Stimulated activated CD8-positive, alpha-beta memory T cell treated with anti-CD3 and anti-CD28 coated beads, Interleukin-4, amount 100 ng/mL, for 24 hours (primary cell): ENCODE data around the gene PCCA.
"Not testable (repeated sequence)": the region's sequence is repeated elsewhere in the genome, so short reads cannot be mapped to it uniquely, and the experiment has no call there.

ENCODE experiments used
- DNase-seq: peaks from one replicate; pipeline ENCODE4 v3.0.0-alpha.2; 2020; ENCODE audit warnings: low read depth

The PCCA gene

DNA sequence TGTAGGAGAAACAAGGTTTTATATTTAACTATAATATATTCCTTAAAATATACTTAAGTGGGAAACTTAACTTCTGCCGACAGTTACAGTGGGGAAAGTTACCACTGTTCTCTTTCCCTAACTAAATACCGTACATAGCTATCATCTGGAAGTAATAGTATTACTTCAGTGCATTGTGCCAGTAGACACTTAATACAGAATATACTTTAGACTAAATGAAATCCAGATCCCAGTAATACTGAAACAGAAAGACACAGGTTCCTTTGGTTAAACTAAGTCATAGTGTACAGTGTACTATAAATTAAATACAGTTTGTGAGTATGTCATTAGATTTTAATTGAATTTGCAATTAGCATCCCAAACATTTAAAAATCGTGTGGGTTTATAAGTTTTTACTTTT lies 107.5 kb downstream of the PCCA start:
- DNase-seq: no peak

DNA sequence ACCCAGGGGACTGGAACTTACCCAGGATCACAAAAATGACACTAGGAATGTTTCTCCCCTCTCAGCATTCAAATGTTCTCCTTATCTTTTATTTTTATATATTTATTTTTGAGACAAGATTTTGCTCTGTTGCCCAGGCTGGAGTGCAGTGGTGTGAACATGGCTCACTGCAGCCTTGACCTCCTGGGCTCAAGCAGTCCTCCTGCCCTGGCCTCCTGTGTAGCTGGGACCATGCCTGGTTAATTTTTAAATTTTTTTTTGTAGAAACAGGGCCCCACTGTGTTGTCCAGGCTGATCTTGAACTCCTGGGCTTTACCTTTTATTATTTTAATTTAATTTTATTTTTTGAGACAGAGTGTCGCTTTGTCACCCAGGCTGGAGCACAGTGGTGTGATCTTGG lies 108.2 kb downstream of the PCCA start:
- no peak for DNase-seq

DNA sequence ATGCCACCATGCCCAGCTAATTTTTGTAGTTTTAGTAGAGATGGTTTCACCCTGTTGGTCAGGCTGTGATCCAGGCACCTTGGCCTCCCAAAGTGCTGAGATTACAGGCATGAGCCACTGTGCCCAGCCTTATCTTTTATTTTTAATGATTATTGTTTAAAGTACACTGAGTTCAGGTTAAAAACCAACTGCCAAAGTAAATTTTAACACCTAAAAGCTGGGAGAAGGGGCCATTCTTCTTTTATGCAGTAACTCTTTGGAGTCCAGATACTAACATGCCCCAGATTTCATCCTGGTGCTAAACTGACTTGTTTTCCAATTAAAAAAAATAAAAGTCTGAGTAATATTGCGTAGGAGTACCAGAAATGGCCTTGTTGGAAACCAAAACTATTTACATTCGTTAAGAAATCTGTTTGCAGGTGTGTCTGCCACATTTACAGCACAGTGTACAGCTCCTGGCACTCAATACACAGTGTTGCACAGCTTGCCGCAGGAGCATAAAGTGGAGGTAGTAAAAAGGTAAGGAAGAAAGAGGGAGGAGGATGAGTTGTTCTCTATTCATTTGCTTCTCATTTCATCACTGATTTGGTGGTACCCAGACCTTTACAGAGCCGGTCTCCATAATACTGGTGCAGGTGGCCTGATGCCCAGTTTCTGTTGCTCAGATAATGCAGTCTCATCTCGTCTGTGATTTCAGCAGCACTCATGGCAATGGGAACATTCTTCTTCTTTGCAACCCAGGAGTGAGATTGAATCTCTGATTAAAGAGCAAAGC lies 108.9 kb downstream of the PCCA start:
- no peak for DNase-seq

DNA sequence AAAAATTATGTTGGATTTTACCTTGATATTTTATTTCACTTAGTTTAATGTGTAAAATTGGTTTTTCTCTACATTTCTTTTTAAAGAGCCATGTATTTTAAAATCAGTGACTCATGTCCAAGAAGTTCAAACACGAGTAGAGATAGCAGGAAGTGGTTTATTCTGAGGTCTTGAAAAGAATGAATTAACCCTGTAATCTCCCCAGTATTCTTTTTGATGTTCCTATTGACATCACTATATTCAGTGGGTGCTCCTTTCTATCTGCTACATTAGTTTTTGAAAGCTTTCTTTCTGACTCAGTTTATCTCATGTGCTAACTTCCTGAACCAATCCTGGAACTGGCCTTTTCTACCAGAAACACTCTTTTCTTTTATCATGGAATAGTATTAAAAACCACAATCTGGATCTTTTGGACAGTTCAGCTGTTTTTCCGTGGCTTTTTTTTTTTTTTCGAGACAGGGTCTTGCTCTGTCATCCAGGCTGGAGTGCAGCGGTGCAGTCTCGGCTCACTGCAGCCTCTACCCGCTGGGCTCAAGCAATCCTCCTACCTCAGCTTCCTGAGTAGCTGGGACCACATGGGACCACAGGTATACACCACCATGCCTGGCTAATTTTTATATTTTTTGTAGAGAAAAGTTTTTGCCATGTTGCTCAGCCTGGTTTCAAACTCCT lies 114.9 kb downstream of the PCCA start:
- no peak for DNase-seq

DNA sequence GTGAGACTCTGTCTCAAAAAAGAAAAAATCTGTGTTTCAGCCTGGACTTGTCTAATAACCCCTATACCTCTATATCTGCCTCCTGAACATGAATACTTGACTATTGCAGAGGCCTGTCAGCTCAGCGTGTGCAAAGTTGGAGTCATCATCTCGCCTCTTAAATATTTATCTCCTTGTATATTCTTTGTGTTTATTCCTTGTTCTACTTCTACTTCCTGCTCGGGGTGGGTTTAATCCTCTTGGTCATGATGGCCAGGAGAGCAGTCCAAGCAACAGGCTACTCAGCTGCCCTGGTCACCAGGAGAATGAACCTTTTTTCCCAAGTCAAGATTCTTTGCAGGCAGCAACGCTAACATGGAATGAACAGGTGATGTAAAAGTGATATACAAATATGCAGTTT lies 119.1 kb downstream of the PCCA start:
- DNase-seq: no peak

DNA sequence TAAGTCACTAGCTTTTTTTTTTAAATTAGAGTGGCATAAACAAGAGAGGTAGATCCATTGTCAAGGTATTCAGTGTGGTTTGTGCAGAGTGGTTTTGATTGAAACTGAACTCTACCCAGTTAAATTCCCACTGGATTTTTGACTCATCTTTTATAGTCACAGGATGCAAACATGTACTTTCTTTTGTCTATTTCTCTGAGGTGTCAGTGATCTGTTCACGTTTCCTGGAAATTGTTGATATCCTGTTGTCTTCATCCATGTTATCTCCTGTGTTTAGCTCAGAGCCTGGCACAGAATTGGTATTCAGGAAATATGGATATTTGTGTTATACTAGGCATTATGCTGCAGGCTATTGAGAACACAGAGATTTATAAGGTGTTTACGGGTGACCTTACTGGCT lies 119.7 kb downstream of the PCCA start:
- no peak for DNase-seq

DNA sequence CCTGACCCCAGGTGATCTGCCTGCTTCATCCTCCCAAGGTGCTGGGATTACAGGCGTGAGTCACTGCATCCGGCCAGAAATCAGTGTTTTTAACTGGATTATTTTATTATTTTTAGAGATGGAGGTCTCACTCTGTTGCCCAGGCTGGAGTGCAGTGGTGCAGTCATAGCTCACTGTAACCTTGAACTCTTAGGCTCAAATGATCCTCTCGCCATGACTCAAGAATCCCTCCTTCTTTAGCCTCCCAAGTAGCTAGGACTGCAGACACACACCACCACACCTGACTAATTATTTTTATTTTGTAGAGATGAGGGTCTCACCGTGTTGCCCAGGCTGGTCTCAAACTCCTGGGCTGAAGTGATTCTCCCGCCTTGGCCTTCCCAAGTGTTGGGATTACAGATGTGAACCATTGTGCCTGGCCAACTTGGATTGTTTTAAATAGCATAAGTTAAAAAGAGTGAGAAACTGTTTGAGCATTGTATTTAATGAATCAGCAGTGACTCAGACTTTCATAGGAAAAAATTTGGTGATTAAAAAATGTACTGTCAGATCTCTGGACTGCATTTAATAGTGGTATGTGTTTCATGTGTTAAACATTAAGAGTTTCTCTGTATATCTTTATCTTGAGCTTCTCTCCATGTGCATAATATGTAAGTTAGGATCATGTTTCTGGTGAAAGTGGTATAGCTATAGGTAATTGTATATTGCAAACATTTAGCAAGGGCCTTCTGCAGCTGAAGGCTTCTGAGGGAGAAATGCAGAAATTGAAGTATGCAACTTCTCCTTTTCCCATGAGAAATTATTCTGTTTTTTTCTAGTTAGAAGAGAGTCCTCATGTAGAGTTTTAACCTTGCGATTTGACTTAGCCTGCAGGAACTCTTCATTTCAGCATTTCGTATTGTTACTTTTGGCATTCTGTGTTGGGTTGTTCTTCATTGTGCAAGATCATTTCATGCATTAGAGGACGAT lies 121.2 kb downstream of the PCCA start:
- no peak for DNase-seq

DNA sequence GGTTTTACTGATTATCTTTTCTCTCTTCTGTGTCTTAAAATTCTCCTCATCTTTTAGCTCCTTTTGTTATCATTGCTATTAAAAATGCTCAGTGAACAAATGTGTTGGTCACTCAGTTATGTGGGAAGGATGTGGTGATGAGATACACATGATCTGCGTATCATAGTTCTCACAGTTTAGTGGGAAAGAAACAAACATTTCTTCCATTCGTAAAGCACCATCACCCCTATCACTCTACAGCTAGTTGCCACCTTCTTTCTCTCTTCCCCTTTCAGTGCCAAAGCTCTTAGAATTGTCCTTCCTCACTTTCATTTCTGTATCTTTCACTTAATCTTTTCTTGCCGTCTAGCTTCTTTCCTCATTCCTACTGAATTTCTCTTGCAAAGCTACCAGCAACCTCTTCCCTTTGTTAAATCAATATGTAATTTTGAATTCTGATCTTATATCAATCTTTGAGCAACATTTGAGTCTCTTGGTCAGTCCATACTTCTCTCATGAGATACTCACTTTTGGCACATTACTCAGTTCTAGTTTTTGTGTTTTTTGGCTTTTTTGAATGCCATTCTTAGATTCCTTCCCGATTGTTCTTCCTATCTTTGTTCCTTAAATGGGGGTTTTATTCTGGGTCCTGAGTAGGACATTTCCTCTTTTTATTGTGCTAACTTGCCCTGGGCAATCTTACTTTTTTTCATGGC lies 122.3 kb downstream of the PCCA start:
- no peak for DNase-seq

DNA sequence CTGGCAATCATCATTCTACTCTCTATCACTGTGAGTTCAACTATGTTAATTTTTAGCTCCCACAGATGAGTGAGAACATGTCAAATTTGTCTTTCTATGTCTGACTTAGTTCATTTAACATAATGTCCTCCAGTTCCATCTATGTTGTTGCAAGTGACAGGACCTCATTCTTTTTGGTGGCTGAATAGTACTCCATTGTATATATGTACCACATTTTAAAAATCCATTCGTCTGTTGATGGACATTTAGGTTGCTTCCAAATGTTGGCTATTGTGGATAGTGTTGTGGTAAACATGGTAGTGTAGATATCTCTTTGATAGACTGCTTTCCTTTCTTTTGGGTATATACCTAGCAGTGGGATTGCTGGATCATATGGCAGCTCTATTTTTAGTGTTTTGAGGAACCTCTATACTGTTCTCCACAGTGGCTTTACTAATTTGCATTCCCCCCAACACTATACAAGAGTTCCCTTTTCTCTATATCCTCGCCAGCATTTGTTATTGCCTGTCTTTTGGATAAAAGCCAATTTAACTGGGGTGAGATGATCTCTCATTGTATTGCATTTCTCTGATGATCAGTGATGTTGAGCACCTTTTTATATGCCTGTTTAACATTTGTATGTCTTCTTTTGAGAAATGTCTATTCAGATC lies 124.1 kb downstream of the PCCA start:
- no peak for DNase-seq

DNA sequence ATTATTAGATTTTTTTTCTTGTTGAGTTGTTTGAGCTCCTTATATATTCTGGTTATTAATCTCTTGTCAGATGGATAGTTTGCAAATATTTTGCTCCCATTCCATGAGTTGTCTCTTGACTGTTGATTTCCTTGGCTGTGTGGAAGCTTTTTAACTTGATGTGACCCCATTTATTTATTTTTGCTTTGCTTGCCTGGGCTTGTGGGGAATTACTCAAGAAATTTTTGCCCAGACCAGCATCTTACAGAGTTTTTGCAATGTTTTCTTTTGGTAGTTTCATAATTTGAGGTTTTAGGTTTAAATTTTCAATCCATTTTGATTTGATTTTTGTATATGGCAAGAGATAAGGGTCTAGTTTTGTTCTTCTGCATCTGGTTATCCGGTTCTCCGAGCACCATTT lies 124.7 kb downstream of the PCCA start:
- DNase-seq: no peak

DNA sequence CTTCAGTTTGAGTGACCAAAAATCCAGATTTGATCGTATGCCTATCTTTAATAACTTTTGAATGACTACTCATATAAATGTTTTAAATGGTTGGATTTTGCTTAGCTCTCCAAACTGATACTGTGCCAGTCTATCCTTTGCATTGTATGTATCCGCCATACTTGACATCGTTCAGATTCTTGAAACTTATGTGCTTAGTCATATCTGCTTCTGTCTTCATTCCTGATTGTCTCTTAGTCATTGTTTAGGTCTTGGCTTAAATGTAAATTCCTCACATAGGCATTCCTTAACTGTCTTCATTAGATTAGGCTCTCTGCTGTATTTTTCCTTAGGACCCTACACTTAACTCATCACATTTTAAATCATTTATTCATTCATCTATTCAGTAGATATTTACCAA lies 126.0 kb downstream of the PCCA start:
- no peak for DNase-seq

DNA sequence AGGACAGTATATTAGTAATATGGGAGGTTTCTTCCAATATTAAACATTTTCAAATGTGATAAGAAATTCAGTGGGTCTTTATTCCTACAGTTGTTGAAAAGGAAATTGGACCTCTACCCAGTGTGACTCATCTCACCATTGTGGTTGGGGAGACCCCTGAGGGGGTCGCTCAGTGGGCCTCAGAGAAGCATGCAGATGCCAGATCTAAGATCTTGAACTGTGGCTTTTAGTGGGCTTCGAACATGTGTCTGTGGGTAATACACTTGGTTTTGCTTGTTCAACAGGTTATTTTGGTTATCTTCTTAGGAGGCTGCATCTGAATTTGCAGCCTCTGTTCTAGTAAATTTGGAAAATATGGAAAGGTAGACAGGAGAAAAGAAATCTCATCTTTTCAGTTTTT lies 132.3 kb downstream of the PCCA start:
- no peak for DNase-seq

DNA sequence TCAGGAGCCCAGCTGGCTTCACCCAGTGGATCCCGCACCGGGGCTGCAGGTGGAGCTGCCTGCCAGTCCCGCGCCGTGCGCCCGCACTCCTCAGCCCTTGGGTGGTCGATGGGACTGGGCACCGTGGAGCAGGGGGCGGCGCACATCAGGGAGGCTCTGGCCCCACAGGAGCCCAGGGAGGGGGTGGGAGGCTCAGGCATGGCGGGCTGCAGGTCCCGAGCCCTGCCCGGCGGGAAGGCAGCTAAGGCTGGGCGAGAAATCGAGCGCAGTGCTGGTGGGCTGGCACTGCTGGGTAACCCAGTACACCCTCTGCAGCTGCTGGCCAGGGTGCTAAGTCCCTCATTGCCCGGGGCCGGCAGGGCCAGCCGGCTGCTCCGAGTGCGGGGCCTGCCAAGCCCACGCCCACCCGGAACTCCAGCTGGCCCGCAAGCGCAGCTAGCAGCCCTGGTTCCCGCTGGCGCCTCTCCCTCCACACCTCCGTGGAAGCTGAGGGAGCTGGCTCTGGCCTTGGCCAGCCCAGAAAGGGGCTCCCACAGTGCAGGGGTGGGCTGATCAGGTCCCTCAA lies 135.2 kb downstream of the PCCA start:
- DNase-seq: not testable (repeated sequence)

DNA sequence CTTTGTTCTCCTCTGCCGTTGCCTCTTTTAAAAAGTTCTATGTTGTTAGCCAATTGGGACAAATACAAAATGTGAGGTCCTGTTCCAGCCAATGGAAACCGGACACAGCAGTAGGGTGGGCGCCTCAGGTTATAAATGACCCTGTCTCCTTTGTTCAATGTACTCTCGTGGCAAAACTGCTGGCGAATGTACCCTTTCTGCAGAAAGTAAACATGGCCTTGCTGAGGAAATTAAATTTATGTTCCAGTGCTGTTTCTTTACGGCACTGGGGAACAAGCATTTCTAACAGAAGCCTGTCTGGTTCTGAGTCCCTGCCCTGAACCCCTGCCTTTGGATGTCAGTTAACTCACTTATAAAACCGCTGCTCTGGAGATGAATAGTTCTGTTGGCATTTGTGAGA lies 140.7 kb downstream of the PCCA start:
- DNase-seq: no peak

DNA sequence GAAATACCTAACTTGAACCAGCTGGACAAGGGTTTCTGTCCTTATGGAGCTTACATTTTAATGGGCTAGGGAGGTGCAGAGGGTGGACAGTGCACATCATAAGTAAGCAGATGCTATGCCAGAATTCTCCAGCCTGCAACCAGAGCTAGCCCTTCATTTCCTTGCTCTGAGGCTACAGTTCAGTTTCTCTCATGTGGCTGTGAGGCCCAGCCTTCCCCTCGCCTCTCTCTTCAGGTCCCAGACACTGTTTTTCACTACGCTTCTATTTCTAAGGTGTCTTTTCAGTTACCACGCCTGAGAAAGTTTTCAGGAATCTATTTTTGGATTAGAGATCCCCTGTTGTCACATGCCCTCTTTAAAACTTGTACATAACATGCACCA lies 141.9 kb downstream of the PCCA start:
- DNase-seq: no peak

DNA sequence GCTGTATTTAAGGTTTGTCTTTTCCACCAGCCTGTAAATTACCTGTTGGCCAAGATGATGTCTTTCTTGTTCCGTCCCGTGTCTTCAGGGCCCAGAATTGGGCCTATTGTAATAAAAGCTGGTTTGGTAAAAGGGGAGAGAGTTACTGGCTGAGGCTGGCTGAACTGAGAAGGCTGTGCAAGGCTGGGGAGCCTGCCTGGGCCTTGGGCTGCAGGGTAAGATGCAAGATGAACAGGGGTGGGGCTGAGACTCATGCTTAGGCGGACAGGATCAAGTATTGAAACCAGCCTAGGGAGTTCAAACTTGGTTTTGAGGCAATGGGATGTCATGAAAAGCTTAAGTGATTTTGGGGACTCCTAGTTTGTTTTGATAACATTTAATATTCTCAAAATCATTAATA lies 142.3 kb downstream of the PCCA start:
- no peak for DNase-seq

DNA sequence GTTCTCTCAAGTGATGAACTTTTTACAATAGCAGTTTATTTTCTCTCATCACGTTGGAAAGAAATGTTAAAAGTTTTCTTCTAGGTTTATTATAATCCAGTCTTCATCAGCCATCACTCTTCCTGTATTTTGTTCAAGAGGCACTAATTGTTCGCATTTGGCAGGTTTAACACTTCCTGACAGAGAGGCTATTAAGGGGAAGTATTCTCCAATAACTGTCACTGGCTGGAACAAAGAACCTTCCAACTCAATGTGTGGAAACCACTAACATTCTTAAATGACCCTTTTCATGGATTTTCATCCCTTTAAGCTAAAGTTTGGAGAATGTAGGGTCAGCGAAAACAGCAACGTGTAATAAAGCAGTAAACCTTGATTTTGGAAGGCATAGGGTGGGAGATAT lies 145.1 kb downstream of the PCCA start:
- DNase-seq: no peak

DNA sequence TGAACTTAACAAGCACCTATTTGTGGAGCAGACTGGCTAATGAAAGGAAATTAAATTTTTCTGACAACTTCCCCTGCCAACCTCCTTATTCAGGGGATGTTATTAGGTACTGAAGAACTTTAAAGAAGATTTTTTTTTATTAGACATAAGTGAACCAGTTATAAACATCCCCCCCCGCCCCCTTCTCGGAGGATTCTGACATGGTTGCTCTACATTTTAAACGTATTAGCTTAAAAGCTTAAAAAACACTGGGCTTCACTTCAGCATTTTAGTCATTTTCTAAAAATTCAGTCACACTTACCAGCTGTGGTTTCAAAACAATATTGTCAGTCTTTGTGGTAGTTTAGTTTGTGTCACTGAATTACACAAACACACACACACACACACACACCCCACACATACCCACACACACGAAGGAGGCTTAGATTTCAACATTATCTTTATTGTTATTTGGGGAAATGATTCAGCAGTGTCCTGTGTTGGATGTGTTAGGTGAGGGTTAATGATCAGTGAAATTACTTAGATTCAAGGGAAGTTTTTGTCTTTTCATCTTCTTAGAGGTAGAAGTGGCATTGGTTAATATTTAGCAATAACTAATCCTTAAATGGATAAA lies 145.7 kb downstream of the PCCA start:
- no peak for DNase-seq

DNA sequence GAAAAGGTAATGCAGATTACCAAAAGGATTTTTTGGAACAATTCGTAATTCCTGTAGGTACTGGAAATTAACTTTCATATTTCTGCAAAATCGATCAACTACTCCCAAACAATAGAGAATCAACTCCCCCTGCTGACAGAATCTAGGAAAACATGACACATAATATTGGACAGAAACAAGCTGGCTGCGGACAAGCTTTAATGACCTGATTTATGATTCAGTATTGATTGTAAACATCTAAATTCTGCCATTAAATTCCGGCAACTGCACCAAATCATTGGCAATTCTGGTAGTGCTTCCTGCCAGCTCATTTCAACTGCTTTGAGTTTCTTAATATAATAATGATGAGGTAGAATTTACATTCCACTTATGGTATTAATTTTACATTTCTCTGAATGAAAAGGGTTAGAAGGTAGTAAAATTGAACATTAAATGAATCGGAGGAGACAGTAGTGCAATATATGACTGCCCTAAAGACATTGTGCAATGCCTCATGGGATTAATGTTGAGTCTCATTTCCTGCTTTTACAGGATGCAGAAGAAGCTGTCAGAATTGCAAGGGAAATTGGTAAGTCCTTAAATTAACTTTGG lies 146.5 kb downstream of the PCCA start:
- DNase-seq: no peak

DNA sequence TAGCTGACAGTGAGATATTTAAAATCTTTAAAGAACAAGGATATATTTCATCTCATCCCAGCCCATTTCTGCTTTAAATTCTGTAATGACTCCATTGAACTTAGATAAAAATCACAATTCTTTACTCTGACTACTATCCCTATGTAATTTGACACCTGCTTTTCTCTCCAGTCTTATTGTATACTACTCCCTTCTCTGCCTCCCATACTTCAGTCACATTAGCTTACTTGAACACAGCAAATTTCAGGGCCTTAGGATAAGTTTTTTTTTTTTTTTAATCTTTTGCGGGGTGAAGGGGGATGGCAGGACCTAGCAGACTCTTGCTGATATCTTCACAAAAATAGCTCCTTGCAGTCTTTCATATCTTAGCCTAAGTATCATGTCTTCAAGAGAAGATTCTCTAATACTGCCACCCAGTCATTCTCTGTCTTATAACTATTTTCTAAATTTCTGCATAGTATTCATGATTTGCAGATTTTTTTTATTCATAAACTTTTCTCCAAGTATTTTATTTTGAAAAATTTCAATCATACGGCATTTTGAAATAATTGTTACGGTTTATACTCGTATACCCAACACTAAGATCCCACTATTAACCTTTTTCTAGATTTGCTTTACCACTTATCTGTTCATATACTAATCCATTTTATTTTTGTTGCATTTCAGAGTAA lies 151.4 kb downstream of the PCCA start:
- DNase-seq: no peak
